GM20000 (cell line): Measurements from ENCODE around the gene MEF2D.

Experiments
- DNase-seq: peaks from one replicate; pipeline ENCODE4 v3.0.0; 2012; ENCODE audit warnings: low spot score
- TF ChIP-seq, protein P1 (sequence below): IDR thresholded peaks from 2 replicates; pipeline ENCODE4 v1.5.1; 2012; ENCODE audit warnings: mild to moderate bottlenecking, control low read depth; ENCODE audit errors: extremely low read depth, missing control alignments

MEF2D gene

GRCh38 chr1:156433602-156434001 lies 67.0 kb downstream of the MEF2D start:
- peak; percentile 76 for DNase-seq
- TF ChIP-seq, protein P1, sequence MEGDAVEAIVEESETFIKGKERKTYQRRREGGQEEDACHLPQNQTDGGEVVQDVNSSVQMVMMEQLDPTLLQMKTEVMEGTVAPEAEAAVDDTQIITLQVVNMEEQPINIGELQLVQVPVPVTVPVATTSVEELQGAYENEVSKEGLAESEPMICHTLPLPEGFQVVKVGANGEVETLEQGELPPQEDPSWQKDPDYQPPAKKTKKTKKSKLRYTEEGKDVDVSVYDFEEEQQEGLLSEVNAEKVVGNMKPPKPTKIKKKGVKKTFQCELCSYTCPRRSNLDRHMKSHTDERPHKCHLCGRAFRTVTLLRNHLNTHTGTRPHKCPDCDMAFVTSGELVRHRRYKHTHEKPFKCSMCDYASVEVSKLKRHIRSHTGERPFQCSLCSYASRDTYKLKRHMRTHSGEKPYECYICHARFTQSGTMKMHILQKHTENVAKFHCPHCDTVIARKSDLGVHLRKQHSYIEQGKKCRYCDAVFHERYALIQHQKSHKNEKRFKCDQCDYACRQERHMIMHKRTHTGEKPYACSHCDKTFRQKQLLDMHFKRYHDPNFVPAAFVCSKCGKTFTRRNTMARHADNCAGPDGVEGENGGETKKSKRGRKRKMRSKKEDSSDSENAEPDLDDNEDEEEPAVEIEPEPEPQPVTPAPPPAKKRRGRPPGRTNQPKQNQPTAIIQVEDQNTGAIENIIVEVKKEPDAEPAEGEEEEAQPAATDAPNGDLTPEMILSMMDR = no peak

DNA sequence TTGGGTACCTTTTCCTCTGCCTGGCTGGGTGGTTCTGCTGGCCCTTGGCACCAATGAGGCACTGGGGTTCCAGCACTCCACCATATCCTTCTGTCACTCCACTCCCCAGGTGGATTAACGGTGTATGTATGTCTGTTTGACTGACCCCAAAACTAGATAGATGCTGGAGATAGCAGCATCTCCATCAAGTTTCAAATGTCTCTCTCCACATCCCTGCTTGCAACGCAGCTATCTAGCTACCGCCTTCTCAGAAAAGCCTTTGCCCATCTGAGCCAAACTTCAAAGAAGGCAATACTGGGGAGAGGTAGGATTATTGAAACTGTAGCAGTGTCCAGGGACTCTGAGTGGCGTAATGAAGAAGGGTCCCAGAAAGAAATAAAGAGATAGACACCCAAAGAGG lies 67.5 kb downstream of the MEF2D start:
- no peak for DNase-seq
- TF ChIP-seq, protein P1 = no peak

DNA sequence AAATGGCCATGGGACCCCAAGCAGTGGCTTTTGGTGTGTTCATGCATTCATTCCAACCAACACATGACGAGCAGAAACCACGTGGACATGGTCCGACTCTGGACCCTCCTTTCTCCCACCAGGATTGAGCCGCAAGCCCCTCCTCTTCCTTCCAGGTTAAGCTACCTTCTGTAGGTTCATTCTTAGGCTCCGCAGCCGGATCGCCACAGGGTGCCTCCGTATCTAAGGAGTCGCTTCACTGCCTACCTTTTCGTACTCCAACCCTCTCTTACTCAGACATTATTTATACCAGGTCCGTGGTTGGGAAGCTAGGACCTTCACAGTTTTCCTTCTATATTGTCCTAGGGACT lies 67.9 kb downstream of the MEF2D start:
- no peak for DNase-seq
- TF ChIP-seq, protein P1 = no peak

DNA sequence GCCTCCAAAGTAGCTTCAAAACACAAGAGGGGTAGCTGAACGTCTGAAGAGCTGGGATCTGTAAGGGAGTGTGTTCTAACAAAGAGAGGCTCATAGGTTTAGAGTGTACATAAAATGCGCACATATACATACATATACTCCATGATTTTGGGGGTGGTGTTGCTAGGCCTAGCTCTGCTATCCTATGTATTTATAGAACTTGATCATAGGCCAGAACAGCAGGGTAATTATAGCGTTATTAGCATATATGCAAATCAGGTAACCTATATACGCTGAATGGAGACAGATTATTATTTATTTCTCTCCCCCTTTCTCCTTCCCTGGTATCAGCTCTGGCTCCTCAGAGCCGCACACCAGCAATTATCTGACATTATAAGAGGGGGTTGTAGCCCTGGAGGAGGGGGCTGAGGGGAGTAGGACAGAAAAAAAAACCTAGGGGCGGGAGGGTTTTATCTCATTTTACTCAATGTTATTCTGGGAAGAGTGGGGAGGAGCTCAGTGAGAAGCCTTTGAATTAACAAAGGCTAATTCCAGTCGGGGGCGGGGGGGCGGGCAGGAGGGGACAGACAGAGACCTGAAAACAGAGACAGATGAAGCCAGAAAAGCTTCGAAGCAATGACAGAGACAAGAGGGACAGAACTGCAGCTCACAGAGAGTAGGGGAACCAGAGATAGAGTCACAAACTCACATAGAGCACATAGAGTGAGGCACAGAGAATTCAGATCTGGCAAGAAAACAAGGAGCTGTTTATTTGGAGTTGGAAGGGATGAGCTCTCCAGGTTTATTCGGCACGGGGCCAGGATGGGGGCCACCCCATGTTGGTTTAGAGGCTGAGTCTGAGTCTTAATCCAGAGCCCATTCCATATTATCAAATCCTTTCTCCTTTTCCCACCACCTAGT lies 68.6 kb downstream of the MEF2D start:
- TF ChIP-seq, protein P1 = no peak
- no peak for DNase-seq

DNA sequence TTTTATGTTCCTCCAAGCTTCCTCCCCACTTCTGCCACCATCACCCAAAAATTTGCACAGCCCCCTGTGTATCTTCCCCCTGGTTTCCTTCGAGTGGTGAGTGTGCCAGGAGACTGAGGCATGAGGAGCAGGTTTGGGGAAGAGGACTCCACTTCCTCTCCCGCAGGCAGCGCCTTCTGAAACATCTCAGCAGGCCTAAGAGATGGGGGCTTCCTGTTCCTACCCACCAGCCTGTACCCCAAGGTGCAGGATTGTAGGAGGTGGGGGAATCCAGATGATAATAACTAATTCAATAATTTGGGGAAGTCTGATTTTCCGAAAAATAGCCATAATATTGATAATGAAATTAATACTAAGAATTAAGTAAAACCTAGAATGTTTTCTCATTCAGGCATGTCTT lies 69.2 kb downstream of the MEF2D start:
- TF ChIP-seq, protein P1 = no peak
- DNase-seq = no peak

DNA sequence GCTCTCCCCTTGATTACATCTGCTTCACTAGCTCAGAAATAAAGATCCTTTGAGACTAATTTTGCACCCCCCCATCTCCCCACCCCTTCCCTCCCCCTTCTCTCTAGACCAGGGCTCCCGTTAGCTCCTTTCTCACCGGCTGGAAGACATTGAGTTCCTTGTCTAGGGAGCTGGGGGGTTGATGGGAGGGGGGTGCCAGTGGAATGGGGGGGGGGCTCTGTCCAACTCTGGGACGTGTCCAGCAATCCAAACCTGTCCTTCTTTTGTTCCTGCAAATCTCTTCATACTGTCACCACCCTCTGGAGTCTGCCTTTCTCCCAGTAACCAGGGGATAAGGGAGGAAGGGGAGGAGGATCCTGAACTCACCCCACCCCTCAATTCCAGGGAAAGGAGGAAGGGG lies 69.7 kb downstream of the MEF2D start:
- TF ChIP-seq, protein P1 = no peak
- DNase-seq = no peak

- TF ChIP-seq, protein P1 = no peak
These were observed 70.3 kb downstream of the MEF2D start for GRCh38 chr1:156430303-156430702.

More at GRCh38 chr1:156430303-156430702, 70.3 kb downstream of the MEF2D start:
- no peak for DNase-seq
